ENCODE data around the gene TMEM115. TPM values are rescaled to one million over a fixed set of nuclear protein-coding genes. Genes with fewer than 3 reads are reported as not detected.

Gene TMEM115
- total and polyA plus RNA-seq, 9 of the 15 experiments (the other 6 are each of a cell fraction or from before 2014, with no cell fraction given) = 1.6 to 26.9 (median 14.1) TPM

GRCh38 chr3:50336452-50337174, 22.7 kb downstream of the TMEM115 start (continued):
- TF ChIP-seq THRAP3 (IDR thresholded peaks at IDR 0.05; ENCODE audit: borderline replicate concordance) (no peak), KLF1 (tag; IDR thresholded peaks at IDR 0.05) (no peak), STAG1 (CRISPR knock-in tag; IDR thresholded peaks at IDR 0.05; ENCODE audit: borderline replicate concordance) (0 out of 2 replicates have a peak, but pooled peaks have one; percentile 43), DDX20 (tag; IDR thresholded peaks at IDR 0.05; ENCODE audit: low read depth) (no peak), ZNF586 (CRISPR knock-in tag; conservative IDR thresholded peaks at IDR 0.05) (no peak), NR3C1 (CRISPR knock-in tag; IDR thresholded peaks at IDR 0.05) (no peak)

DNA sequence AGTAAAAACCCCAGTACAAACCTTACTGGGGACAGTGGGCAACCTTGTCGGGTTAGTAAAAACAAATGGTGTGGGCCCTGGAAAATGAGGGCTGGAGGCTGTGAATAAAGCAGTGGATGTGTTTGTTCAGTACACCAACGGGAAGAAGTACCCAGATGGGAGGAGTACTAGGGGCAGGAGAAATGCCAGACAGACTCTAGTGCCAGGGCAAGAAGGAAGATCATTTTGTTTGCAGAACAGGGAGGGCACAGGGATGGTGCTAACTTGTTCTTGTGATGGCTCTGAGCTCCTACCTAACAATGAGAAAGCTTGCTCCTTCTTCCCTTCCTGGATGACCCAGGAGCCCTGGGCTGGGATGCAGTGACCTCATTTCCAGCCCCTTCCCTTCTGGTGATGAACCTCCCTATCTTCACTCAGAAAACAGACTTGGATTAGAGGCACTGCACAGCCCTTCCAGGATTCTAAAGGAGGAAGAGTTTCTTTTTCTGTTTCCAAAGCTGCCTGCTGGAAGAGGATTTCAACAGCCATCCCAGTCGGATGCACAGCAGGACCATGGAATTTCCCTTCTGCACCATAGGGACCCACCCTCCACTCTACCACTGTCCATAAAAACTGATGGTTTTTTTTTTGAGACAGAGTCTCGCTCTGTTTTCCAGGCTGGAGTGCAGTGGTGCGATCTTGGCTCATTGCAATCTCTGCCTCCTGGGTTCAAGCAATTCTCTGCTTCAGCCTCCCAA, 24.8 kb downstream of the TMEM115 start:
- ATAC-seq (no peak), DNase-seq (ENCODE audit: extremely low read depth in 1 of 4, low spot score in 3 of 4) (no peak), FAIRE-seq (no peak)
- BruUV-seq (replicated peaks) = no TSS peak
- H3K9ac ChIP-seq (ENCODE audit: insufficient read depth in 1 of 2, low read depth in 2 of 2, low read length in 2 of 2) = peak overlapping the region in 1 of 2 experiments; percentile 24; a peak in 2 of 4 replicates
- H3K27me3 ChIP-seq (ENCODE audit: control insufficient read depth in 2 of 2, insufficient read depth in 2 of 2, low read length in 2 of 2) = no peaks in the 10 kb centered on the region
- peaks cover 4% of the 10 kb centered on the region for H3K9me1 ChIP-seq (ENCODE audit: control insufficient read depth, insufficient read depth, low read length)
- POLR2A ChIA-PET = interaction anchor here (0.6 to 1.7 kb wide), 5 partner anchors 15 to 99 kb away, joined by 3 to 4 read pairs (median 3); no protein-coding TSS in a partner anchor
- H4K20me1 ChIP-seq (replicated peaks; ENCODE audit: control insufficient read depth, insufficient read depth, low read length) = peaks cover 18% of the 10 kb centered on the region
- no peak for TF ChIP-seq SMARCE1 (IDR thresholded peaks at IDR 0.05)
- no peak for TF ChIP-seq ZNF699 (CRISPR knock-in tag; IDR thresholded peaks at IDR 0.05; ENCODE audit: insufficient replicate concordance)
- TF ChIP-seq RCOR1 (IDR thresholded peaks at IDR 0.05; ENCODE audit: borderline replicate concordance in 1 of 2, low read depth in 2 of 2, low read length in 2 of 2) = no peak
- TF ChIP-seq PHF20 (IDR thresholded peaks at IDR 0.05; ENCODE audit: partially characterized antibody) = no peak
- 72% methylated on average over 5 of the region's 5 CpGs for WGBS (ENCODE audit: insufficient coverage, low coverage, missing lambda C conversion rate)
- no peak overlapping the region for H3K4me3 ChIP-seq
- peaks cover 71% of the 10 kb centered on the region for H3K79me2 ChIP-seq (ENCODE audit: control insufficient read depth, insufficient read depth, low read length)
- in situ Hi-C loops (cut with MboI) (no loop called here), intact Hi-C loops (cut with micrococcal nuclease) (no loop called here)
- H3K27ac ChIP-seq (ENCODE audit: extremely low read depth, low read depth, low read length) = peak overlapping the region; percentile 49; the same call in 1 of the 3 replicates
- H3K36me3 ChIP-seq (ENCODE audit: control insufficient read depth, insufficient read depth, low read length) = peaks cover 67% of the 10 kb centered on the region; the same call in 2 of the 3 replicates
- no peak overlapping the region for H2AFZ ChIP-seq (ENCODE audit: low read depth, low read length)
- no peaks in the 10 kb centered on the region for H3K9me3 ChIP-seq (replicated peaks; ENCODE audit: control insufficient read depth, insufficient read depth, low read depth, low read length)
- H3K4me2 ChIP-seq (ENCODE audit: insufficient read depth, low read length) = peak overlapping the region; percentile 1; the same call in 1 of the 2 replicates
- CTCF ChIA-PET (ENCODE audit: low intra/inter-chr PET ratio) = no interaction called here
- H3K4me1 ChIP-seq (replicated peaks in 1 of 2; ENCODE audit: control insufficient read depth in 2 of 2, insufficient read depth in 2 of 2, low read length in 2 of 2) = peaks cover 24 to 32% of the 10 kb centered on the region in 2 experiments; a peak in 4 of 5 replicates
